Rectal smooth muscle tissue (tissue), 1 donor: ENCODE results near the gene EPC1.

Experiments
- H3K27ac ChIP-seq: one replicate; pipeline ENCODE4 v1.7.0; 2013; ENCODE audit warnings: low read depth, low read length, inconsistent platforms
- H3K27me3 ChIP-seq: one replicate; pipeline ENCODE4 v1.7.0; 2013; ENCODE audit warnings: low read length; ENCODE audit not compliant: control insufficient read depth, insufficient read depth
- H3K36me3 ChIP-seq: one replicate; pipeline ENCODE4 v1.7.0; 2013; ENCODE audit warnings: low read length; ENCODE audit not compliant: control insufficient read depth, insufficient read depth
- H3K4me1 ChIP-seq: one replicate; pipeline ENCODE4 v1.7.0; 2013; ENCODE audit warnings: low read length; ENCODE audit not compliant: control insufficient read depth, insufficient read depth
- H3K4me3 ChIP-seq: one replicate; pipeline ENCODE4 v1.7.0; 2013; ENCODE audit warnings: low read length
- H3K9ac ChIP-seq: one replicate; pipeline ENCODE4 v1.7.0; 2013; ENCODE audit warnings: low read length

The EPC1 gene

GRCh38 chr10:32279795-32280194 lies 67.2 kb downstream of the EPC1 start:
- H3K4me3 ChIP-seq: no peak overlapping the region
- no peaks in the 10 kb centered on the region for H3K4me1 ChIP-seq
- H3K27ac ChIP-seq: no peak overlapping the region
- H3K9ac ChIP-seq: no peak overlapping the region
- no peaks in the 10 kb centered on the region for H3K27me3 ChIP-seq
- H3K36me3 ChIP-seq: peaks cover 9% of the 10 kb centered on the region

DNA sequence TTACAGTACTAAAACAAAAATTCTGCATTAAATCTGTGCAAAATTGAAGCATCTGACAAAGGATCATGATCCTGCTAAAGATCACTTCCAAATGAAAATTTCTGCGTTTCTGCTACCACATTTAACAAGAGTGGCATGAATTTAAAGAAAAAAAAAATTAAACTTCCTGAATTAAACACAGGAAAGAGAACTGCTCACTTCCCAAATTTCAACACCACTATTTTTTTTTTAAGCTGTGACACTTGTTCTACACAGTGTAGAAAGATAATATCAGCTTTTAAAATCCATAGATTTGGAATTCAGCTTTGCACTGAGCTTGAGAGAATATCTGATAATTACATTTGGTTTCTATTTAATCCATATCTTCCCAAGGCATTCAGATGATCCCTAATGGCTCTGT lies 73.6 kb downstream of the EPC1 start:
- Histone ChIP-seq H3K9ac (no peak overlapping the region), H3K27me3 (no peaks in the 10 kb centered on the region), H3K4me3 (no peak overlapping the region), H3K4me1 (peaks cover 2% of the 10 kb centered on the region), H3K27ac (no peak overlapping the region), H3K36me3 (peaks cover 25% of the 10 kb centered on the region)

DNA sequence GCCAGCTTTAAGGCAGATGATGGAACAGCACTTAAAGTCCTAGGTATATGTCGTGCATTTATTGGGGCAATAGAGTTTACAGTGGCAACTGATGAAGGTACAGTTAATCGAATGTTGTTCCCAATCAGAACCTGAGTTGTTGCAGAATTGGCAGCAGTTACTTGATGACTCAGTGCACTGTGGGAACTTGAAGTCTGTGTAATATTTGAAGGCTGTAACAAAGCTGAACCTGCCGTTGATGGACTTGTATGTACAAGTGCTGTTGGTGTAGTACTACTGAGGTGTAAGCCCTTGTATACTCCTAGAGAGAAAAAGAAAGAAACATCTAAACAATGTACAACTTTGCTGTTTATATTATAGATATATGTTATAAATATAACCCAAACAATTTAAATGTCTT lies 75.3 kb downstream of the EPC1 start:
- Histone ChIP-seq H3K4me3 (no peak overlapping the region), H3K36me3 (peaks cover 32% of the 10 kb centered on the region), H3K27ac (no peak overlapping the region), H3K9ac (no peak overlapping the region), H3K27me3 (no peaks in the 10 kb centered on the region), H3K4me1 (peaks cover 2% of the 10 kb centered on the region)

DNA sequence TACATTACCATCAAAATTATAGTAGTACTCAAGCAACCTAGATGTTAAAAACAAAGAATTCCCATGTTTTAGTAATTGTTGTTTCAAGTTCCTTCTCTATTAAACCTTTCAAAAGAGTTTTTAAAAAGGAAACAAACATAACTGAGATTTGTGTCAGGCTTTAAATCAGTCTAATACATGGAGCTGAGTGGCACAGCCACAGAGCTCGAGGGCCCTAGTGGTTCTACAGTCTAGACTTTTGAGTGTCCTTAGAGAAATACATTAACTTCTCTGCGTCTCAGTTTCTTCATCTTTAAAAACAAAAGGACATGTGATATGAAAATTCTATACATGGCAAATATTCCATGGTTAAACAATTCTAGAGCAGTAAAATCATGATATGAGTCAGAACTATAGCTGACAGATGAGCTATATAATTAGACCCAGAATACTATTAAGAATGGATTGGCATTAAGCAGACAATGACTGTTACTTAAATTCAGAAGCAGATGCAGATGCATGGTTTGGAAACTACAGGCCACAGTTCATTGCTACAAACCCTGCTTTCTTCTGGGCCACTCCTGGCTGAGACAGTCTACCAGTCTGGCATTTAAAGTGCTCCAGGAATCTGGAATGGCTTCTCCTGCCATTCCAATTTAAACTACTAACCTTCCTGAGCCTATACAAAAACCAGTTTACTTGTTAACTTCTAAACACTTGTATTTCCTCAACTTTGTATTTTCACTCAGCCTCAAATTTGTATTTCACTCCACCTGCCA lies 77.4 kb downstream of the EPC1 start:
- Histone ChIP-seq H3K4me1 (peaks cover 2% of the 10 kb centered on the region), H3K27ac (no peak overlapping the region), H3K9ac (no peak overlapping the region), H3K27me3 (no peaks in the 10 kb centered on the region), H3K36me3 (peaks cover 32% of the 10 kb centered on the region), H3K4me3 (no peak overlapping the region)

- Histone ChIP-seq H3K4me1 (peaks cover 2% of the 10 kb centered on the region), H3K27me3 (no peaks in the 10 kb centered on the region), H3K27ac (no peak overlapping the region), H3K4me3 (no peak overlapping the region), H3K9ac (no peak overlapping the region), H3K36me3 (peaks cover 32% of the 10 kb centered on the region)
These were observed 78.2 kb downstream of the EPC1 start for GRCh38 chr10:32268788-32269187.

- H3K27ac ChIP-seq: no peak overlapping the region
- H3K36me3 ChIP-seq: peaks cover 31% of the 10 kb centered on the region
- H3K4me3 ChIP-seq: no peak overlapping the region
- no peak overlapping the region for H3K9ac ChIP-seq
- no peaks in the 10 kb centered on the region for H3K27me3 ChIP-seq
- H3K4me1 ChIP-seq: peaks cover 2% of the 10 kb centered on the region
These were observed 80.0 kb downstream of the EPC1 start for GRCh38 chr10:32266979-32267378.

GRCh38 chr10:32266566-32266965 lies 80.4 kb downstream of the EPC1 start:
- no peaks in the 10 kb centered on the region for H3K27me3 ChIP-seq
- H3K36me3 ChIP-seq: peaks cover 27% of the 10 kb centered on the region
- no peak overlapping the region for H3K4me3 ChIP-seq
- H3K27ac ChIP-seq: no peak overlapping the region
- peaks cover 2% of the 10 kb centered on the region for H3K4me1 ChIP-seq
- H3K9ac ChIP-seq: no peak overlapping the region

DNA sequence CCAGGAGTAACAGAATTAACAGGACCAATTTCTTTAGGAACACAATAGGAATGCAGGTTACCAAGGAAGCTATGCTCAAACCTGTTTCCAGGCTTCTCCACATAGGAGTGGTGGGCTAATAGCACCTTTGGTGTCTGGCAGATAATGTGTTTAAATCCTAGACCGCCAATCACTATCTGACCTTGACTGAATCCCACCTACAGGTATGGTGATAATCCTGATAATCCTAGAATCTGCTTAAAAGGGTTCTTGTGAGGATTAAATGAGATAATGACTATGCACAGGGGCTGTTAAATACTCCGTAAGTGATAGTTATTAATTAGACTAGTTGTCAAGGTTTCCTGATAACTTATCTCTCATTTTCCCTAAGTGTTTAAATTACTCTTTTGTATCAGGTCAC lies 81.2 kb downstream of the EPC1 start:
- peaks cover 20% of the 10 kb centered on the region for H3K36me3 ChIP-seq
- no peaks in the 10 kb centered on the region for H3K27me3 ChIP-seq
- H3K4me3 ChIP-seq: no peak overlapping the region
- H3K9ac ChIP-seq: no peak overlapping the region
- no peak overlapping the region for H3K27ac ChIP-seq
- H3K4me1 ChIP-seq: no peaks in the 10 kb centered on the region

DNA sequence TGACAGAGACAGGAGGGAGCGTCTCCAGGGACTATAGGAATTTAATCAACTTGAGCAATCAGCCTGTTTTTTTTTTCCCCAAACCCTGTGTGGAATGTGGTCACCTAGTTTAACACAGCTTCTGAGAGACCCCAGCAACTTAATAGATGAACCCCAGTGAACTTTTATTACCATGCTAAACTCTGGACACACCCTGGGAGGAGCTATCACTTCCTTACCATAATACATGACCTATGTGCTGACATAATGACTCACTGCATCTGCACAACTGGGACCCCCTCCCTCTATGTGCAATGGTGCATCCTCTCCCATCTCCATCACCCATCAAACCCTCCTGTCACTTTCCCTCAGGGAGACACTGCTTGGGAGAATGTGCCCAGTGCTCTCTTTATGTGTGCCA lies 83.7 kb downstream of the EPC1 start:
- no peak overlapping the region for H3K9ac ChIP-seq
- H3K4me3 ChIP-seq: no peak overlapping the region
- no peaks in the 10 kb centered on the region for H3K27me3 ChIP-seq
- no peaks in the 10 kb centered on the region for H3K4me1 ChIP-seq
- peaks cover 6% of the 10 kb centered on the region for H3K36me3 ChIP-seq
- H3K27ac ChIP-seq: no peak overlapping the region

DNA sequence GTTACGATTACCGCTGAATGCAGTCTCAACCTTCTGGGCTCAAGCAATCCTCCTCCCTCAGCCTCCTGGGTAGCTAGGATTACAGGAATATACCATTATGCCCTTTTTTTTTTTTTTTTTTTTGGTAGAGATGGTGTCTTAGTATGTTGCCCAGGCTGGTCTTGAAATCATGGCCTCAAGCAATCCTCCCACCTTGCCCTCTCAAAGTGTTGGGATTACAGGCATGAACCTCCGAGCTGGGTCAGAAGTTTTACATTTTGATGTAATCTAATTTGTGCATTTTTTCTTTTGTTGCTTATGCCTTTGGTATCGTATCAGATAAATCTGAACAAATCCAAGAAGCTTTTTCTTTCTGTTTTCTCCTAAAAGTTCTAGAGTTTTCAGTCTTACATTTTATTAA lies 87.4 kb downstream of the EPC1 start:
- Histone ChIP-seq H3K4me3 (no peak overlapping the region), H3K36me3 (no peaks in the 10 kb centered on the region), H3K4me1 (no peaks in the 10 kb centered on the region), H3K9ac (no peak overlapping the region), H3K27ac (no peak overlapping the region), H3K27me3 (no peaks in the 10 kb centered on the region)

- H3K27me3 ChIP-seq: no peaks in the 10 kb centered on the region
- no peak overlapping the region for H3K9ac ChIP-seq
These were observed 90.1 kb downstream of the EPC1 start for GRCh38 chr10:32256613-32257437.

DNA sequence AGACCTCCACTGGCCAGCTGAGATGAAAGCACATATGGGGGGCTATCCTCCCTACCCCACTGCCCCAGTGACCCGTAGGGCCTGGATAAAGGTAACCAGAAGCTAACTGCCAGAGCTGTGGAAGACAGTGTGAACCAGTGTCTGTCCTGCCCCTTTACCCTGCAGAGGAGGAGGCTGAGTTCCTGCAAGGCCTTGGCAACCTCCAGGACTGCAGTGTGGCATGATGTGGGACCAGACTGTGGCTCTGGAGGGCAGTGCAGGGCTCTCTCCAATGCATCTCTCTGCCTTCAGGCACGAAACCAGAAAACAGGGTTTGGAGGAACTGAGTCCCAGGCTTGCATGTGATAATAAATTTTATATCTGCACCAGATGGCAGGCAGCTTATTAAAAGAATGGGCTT lies 93.1 kb downstream of the EPC1 start:
- H3K27ac ChIP-seq: no peak overlapping the region
- H3K36me3 ChIP-seq: no peaks in the 10 kb centered on the region
- H3K4me3 ChIP-seq: no peak overlapping the region
- no peak overlapping the region for H3K9ac ChIP-seq
- no peaks in the 10 kb centered on the region for H3K27me3 ChIP-seq
- no peaks in the 10 kb centered on the region for H3K4me1 ChIP-seq

More at GRCh38 chr10:32256613-32257437, 90.1 kb downstream of the EPC1 start:
- no peaks in the 10 kb centered on the region for H3K4me1 ChIP-seq
- H3K4me3 ChIP-seq: no peak overlapping the region
- H3K27ac ChIP-seq: no peak overlapping the region
- no peaks in the 10 kb centered on the region for H3K36me3 ChIP-seq

GRCh38 chr10:32253276-32253675 lies 93.7 kb downstream of the EPC1 start:
- Histone ChIP-seq H3K4me3 (no peak overlapping the region), H3K9ac (no peak overlapping the region), H3K27ac (no peak overlapping the region), H3K4me1 (no peaks in the 10 kb centered on the region), H3K36me3 (no peaks in the 10 kb centered on the region), H3K27me3 (no peaks in the 10 kb centered on the region)
